Measurements from ENCODE around the gene TENM4. TPM values are rescaled to one million over a fixed set of nuclear protein-coding genes. Genes with fewer than 3 reads are reported as not detected.
"Not testable (repeated sequence)": the region's sequence is repeated elsewhere in the genome, so short reads cannot be mapped to it uniquely, and the experiment has no call there.

Gene TENM4
- total RNA-seq, 1 donor from 2014 or later: 46.6 TPM

DNA sequence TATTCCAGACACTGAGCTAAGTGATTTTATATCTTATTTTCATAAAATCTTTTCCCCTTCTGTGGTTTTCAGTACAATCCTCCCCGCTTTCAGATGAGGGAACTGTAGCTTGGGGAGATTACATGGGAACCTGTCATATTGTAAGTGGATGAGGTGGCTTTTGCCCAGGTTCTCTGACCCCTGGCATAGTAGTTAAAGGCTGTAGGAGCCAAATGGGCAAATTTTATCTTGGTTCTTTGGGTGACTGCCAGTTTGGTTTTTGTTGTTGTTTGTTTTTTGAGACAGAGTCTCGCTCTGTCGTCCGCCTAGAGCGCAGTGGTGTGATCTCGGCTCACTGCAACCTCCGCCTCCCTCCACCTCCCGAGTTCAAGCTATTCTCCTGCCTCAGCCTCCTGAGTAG is 454.5 kb downstream of the TENM4 start:
- DNase-seq (ENCODE audit: low spot score): no peak

DNA sequence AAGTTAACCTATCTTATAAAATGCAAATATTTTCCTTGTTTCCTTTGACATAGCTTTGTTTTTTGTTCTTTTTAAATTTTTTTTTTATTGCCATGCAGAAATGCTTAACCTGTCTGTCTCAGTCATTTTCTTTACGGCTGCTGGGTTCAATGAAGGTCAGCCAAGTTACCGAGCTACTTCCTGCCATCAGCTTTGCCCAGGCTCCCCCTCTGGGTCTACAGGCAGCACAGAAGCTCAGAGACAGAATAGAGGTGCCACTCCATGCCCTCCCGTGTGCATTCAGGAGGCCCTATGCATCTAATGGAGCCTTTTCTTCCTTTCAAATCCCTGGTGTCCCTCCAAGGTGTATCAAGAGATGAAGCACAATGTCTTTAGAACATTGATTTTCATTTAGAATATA is 455.2 kb downstream of the TENM4 start:
- no peak for DNase-seq (ENCODE audit: low spot score)

DNA sequence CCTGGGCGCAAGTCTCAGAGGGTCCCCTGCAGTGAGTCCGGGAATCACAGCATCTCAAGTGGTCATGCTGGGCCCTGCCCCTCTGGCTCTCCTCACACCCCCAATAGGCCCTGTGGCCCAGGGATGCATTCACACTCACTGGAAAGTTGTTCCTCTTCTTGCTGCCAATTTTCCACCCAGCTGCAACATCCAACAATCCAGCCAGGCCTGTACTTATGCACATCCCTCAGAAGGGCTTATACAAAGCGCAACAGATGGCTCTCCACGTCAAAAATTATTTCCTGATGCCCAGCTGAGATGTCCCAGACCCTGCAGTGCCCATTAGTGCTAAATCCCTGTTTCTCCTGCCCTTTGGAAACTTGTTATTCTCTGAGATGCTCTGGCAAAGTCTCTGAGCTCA is 458.4 kb downstream of the TENM4 start:
- DNase-seq (ENCODE audit: low spot score): no peak

DNA sequence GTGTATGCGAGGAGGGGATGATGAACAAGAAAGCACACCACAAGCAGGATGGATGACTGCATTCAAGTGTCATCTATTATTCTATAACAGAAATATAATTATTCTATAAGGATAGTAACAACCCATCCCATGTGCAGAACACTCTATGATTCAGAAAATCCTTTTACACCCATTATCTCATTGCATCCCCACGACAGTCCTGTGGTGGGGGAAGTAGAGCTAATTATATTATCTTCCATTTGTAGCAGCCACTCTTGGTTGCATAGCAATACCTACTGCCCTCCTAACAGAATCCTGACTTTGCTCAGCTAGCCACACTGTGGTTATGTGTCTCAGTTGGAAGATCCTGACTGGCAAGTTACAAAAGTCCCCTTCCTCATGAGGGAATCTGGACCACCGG is 459.7 kb downstream of the TENM4 start:
- DNase-seq (ENCODE audit: low spot score): no peak

DNA sequence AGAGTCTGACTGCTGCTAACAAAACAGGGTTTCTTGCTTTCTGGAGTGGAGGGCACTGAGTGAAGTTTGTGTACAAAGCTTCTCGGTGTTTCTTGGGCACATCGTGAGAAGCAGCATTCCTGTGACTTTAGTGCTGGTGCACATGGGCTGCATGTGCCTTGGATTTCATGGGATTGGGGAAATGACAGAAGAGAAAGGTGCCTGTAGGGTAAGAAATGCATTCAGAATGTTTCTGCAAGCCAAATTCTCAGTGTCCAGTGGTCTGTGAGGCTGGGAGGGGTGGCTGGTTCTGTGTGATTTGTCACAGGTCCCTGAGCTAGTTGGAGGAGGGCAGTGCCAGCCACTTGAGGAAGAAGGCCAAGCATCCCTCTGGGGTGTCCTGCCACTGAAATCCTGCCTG is 462.0 kb downstream of the TENM4 start:
- DNase-seq (ENCODE audit: low spot score): no peak

DNA sequence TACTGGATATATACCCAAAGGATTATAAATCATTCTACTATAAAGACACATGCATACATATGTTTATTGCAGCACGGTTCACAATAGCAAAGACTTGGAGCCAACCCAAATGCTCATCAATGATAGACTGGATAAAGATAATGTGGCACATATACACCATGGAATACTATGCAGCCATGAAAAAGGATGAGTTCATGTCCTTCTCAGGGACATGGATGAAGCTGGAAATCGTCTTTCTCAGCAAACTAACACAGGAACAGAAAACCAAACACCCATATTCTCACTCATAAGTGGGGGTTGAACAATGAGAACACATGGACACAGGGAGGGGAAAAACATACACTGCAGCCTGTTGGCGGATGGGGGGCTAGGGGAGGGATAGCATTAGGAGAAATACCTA is 463.0 kb downstream of the TENM4 start:
- not testable (repeated sequence) for DNase-seq (ENCODE audit: low spot score)

DNA sequence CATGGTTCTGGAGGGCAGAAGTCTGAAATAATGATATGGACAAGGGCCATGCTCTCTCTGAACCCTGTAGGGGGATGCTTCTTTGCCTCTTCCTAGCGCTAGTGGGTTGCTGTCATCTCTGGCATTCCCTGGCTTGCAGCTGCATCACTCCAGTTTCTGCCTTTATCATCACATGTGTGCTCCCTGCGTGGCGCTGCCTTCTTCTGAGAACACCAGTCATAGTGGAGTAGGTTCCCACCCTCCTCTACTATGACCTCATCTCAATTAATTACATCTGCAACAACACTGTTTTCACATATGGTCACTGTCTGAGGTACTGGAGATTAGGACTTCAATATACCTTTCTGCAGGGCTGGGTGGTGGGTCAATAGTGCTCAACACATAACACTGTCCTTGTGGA is 463.8 kb downstream of the TENM4 start:
- DNase-seq (ENCODE audit: low spot score): no peak

DNA sequence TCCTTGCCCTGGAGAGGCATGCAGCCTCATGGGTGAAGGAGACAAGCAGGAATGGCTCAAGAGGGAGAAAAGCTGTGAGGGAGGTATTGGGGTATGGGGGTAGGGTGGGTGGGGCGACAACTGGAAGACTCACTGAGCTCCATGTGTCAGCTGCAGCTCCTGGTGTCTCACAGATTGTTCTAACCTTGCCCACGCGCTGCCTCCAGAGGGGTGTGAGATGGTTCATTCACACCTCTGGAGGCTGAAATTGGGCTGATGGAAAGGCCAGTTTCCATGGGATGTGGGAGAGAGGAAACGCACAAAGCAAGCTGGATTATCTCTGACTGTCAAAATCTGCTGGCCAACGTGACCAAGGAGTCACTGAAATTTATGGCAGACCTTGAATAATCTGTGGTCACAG is 465.7 kb downstream of the TENM4 start:
- no peak for DNase-seq (ENCODE audit: low spot score)

DNA sequence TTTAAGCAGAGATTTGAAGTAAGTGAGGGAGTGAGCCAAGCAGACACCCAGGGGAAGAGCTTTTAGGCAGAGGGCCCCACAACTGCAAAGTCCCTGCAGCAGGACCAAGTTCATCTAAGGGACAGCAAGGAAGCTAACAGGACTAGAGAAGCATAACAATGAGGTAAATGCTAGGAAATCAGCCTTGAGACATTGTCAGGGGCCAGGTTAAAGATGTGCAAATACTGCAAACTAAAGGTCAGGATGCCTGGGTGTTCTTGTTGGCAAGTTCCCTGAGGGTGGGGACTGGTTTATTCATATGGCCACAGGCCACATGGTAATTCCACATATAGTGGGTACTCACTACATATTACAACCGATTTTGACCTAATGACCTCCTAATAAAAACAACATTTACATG is 467.0 kb downstream of the TENM4 start:
- DNase-seq (ENCODE audit: low spot score): no peak

DNA sequence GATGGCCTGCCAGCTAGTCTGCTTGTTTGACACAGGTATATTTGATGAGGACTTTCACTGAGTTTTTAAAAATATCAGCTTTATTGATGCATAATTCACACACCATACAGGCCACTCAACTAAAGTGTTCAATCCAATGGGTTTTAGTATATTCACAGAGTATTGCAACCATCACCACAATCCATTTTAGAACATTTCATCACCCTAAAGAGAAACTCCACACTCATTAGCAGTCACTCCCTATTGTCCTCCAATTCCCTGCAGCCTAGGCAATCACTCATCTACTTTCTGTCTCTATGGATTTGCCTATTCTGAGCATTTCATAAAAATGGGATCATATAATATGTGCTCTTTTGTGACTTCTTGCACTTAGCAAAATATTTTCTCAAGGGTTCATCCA is 468.2 kb downstream of the TENM4 start:
- no peak for DNase-seq (ENCODE audit: low spot score)

DNA sequence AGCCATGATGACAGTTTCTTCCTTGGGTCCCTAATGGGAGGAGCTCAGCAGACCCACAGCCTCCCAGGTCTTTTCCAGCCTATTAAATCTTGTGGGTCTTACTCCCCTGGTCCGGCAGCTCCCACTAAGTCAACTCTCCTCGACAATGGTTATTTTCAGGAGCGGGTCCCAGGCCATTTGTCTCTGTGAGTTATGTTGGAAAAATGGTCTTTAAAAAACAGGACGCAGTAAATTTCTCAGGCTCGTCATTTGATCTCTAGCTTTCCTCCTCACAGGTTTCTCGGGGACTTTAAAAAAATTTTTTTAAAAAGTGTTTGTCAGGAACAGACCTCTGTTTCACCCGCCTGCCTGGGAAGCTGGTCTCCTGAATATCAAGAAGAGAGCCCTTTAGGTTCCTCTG is 468.7 kb downstream of the TENM4 start:
- no peak for DNase-seq (ENCODE audit: low spot score)

DNA sequence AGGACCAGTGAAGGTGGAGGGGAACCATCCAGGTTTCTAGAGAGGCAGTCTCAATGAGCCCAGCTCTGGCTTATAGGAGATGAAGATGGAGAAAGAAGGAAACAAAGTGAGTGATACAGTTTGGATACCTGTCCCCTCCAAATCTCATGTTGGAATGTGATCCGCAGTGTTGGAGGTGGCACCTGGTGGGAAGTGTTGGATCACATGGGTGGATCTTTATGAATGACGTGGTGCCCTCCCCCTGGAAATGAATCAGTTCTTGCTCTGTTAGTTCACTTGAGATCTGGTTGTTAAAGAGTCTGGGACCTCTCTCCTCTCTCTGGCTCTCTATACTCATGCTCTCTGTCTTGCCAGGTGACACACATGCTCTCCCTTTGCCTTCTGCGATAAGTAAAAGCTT is 473.0 kb downstream of the TENM4 start:
- no peak for DNase-seq (ENCODE audit: low spot score)

DNA sequence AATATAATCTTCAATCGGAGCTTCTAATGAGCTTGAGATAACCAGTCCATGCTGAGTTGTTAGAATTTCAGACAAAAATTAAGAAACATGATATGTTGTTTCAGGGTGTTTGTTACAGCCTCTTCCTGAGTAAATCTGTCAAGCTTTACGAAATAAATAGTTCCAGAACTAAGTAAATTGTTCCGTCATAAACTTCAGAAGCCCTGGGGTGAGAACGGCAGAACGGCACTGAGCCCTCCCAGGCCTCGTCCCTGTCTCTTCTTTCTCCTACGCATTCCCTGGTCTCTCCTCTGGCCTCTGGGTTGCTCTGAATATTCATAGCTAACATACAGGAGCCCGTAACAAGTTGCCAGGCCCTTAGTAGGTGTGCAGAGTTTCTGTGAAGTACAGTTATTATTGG is 475.4 kb downstream of the TENM4 start:
- no peak for DNase-seq (ENCODE audit: low spot score)

DNA sequence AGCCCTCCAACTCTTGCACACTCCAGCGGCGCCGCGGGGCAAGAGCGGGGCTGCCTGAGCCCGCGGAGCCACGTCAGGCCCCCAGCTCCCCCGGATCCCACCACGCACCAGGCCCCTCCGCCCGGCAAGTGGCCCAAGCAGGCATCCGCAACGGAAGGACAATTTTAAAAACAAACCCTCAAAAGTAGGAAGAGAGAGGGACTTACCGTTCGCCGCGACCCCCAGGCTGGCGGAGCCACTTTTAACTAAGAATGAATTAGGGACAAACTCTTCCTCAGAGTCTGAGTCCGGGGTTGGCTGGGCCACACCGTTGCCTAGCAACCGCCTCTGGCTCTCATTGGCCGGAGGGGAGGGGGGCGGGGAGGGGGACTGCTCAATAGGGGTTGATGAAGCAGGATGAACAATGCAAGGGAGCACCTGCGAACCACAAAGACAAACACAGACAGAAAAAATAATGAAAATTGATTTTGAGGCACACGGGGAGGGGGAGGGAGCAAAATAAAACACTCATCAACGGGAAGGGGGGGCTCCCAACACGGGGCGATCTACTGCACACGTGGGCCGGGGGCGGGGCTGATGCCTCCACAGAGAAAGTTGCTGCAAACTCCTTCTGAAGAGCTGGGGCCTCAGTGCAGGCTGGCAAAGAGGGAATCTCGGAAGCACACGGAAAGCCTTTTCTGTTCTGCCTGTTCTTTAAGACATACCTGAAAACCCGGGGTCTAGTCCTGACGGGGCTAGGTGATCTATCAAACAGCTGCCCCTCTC is 478.7 kb downstream of the TENM4 start:
- no peak for DNase-seq (ENCODE audit: low spot score)

DNA sequence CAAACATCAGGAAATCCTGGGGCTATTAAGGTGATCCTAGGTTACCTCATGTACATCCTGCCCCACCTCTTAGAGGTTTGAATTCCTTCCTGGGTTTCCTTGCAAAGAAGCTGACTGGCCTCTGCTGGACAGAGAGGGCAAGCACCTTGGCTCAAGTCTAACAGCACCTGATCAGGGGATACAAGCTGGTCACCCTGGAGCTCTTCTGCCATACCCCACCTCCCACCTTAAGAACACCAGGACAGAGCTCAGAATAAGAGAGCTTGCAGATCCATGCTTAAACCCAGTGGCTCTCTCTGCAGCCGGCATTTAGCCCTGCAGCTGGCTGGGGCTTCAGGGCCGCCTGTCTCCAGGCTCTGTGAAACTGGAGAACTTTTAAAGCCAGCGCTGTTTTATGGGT is 479.6 kb downstream of the TENM4 start:
- DNase-seq (ENCODE audit: low spot score): no peak

DNA sequence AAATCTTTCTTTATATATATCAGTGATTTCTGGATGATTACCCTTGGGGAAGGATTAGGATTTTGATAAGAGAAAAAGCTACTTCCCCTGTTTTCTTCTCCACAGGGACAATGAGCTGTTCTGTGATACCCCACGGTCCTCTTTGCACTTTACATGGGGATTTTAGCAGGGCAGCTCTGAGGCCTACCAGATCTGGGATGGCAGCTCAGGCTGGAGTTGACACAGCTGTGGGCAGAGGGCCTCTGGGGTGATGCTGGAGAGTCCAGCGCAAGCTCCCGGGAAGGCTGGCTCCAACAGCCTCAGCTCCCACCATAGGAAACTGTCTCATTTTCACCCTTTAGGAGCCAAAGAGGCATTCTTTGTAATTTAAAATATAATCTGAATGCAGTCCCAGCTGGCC is 482.4 kb downstream of the TENM4 start:
- no peak for DNase-seq (ENCODE audit: low spot score)

DNA sequence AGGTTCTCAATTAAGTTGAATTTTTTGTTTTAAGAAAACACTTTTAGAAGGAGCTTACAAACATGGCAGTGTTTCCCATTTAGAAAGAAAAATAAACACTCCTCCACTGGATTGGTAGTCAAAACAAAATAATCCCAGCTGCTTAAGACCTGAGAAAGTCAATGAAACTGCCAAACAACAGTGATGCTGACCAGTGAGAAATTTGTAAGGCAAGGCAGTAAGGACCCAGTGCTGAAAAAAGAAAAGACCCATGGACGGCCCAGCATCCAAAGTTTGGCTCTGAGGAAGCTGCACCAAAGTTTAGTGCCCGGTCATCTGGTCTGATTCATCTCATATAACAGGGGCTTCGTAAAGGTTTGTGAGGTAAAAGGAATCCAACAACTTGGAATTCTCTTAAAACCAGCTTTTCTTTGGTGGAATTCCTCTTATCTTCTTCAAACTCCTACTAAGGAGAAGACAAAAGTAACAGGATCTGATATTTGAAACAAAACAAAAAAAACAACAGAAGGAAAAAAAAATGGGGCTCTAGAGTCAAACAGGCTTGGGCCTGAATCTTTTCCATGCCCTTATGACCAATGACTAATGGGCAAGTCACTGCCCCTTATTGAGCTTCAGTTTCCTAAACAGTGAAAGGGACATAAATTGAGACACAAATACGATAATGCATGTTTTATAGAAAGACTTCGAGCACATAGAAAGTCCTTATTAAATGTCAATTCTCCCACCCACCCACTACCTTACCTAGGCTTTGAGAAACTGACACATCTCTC is 483.2 kb downstream of the TENM4 start:
- no peak for DNase-seq (ENCODE audit: low spot score)

DNA sequence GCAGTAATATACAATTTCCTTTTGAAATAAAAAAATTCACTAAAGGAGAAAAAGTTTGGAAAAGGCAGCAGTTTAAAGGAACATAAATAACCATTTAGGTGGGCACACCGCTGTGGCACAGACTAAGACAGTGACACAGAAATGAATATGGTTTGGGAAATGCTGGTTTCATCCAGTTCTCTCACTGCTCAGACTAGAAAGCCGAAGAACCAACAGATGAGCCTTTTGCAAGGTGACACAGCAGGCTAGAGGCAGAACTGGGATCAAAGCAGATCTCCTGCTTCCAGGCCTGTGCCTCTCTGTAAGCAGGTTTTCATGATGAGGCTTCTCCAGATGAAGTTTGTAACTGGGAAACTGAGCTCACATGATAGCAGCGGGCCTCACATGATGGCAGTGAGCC is 486.1 kb downstream of the TENM4 start:
- DNase-seq (ENCODE audit: low spot score): no peak

DNA sequence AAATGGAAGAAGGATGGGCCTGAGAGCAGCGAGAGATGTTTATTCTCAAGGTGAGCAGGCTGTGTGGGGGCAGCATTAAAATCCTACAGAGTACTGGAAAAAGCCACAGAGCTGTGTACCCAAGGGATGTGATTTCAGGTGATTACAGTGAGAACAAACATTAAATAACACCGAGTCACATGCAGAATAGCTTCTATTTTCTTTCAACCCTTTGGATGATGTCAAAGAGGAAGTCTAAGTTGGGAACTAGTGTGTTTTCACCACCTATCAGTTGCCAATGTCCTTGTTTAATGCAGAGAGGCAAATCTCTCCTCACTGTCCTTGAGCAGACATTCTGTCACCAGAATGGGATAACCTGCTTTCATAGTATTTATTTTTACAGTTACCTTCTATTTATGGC is 486.6 kb downstream of the TENM4 start:
- DNase-seq (ENCODE audit: low spot score): no peak

DNA sequence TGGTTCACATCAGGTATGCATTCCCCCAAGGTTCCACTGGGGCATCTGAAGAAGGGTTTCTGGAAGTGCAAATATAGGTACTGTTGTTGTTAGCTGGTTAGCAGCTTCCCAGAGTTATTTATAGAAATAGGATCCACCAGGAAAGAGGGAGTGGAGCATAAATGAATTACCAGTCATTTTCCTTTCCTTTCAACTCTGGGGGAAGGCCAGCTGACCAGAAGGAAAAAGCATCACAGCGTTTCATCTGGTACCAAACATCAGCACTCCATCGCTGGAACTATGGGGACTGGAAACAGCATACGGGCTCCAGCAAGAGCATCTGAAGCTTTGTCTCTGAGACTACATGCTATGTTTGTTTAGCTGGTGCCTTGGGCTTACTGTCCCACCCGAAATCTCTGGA is 487.9 kb downstream of the TENM4 start:
- no peak for DNase-seq (ENCODE audit: low spot score)

DNA sequence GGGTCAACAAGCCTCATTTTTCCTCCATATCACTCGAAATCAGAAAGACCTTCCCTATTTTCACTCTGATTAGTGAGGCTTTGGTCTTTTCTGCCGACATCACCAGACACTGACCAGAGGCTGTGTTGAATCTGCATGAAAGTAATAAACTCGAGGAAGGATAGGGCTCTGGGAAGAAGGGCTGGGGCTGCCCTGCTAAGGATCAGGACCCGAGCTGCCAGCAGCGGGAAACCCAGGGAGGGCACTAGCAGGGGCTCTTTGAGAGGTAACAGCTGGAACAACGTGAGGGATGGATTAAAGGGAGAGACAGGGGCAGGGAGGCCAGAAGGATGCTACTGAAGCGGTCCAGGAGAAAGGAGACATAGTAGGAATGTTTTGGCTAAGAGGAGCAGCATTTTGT is 488.7 kb downstream of the TENM4 start:
- DNase-seq (ENCODE audit: low spot score): no peak

DNA sequence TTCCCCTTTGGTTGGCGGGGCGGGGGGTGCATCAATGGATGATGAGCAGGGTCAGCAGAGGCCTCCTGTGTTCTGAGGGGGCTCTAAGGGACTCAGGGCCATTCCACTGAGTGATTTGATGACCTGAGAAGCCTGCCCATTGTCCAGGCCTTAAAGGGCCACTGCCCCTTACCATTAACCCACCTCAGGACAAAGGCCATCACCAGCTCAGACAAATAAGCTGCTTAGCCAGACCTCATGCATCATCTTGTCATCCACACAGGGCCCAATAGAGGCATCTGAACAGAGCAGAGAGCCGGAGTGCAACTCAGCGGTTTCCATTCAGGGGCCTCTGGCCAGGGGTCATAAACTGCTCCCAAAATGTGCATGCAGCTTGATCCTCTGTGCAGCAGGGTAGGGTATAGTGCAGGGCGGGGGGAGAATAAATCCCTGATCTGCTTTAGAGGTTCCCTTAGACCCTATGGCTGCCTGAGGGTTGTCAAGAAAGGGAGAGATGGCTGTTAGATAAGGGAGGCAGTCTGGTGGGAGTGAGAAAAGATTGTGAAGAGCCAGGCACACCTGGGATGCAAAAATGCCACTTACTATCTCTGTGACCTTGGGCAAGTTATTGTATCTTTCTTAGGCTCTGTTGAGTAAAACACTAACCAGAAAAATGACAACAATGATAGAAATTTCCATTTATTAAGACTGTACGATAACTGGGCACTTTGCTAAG is 490.7 kb downstream of the TENM4 start:
- DNase-seq (ENCODE audit: low spot score): no peak
